Gastroesophageal sphincter (tissue), 4 donors: ENCODE results near the gene STK25. TPM values are rescaled to one million over a fixed set of nuclear protein-coding genes. Genes with fewer than 3 reads are reported as not detected.

Source experiments
- ATAC-seq: fragments of 150-250 bp; one replicate; pipeline ENCODE4 v1.9.1; 2016; ENCODE audit warnings: mild to moderate bottlenecking, moderate library complexity
- H3K27ac ChIP-seq, 4 donors: fragments of 200-600 bp; sonication (generic) in 3 of 4; 1 replicate in 3 of 4; 2 replicates in 1 of 4; pipeline ENCODE4 v1.5.1; 2016 to 2019
- H3K27me3 ChIP-seq: fragments of 200-600 bp; sonication (generic); one replicate; pipeline ENCODE4 v1.5.1; 2019
- H3K36me3 ChIP-seq, 2 donors: fragments of 200-600 bp; sonication (generic); one replicate each; pipeline ENCODE4 v1.5.1; 2019; ENCODE audit warnings: control low read depth in 1 of 2
- H3K4me1 ChIP-seq, 3 donors: fragments of 200-600 bp; sonication (generic); 1 replicate in 2 of 3; 2 replicates in 1 of 3; pipeline ENCODE4 v1.5.1; 2016 to 2019; ENCODE audit warnings: control low read depth in 2 of 3
- H3K4me3 ChIP-seq, 2 donors: fragments of 200-600 bp; sonication (generic); one replicate each; pipeline ENCODE4 v1.5.1; 2019; ENCODE audit warnings: mild to moderate bottlenecking in 1 of 2, moderate library complexity in 1 of 2
- H3K9me3 ChIP-seq, 3 donors: fragments of 200-600 bp; sonication (generic); one replicate each; pipeline ENCODE4 v1.5.1; 2017 to 2019; ENCODE audit warnings: control low read depth in 2 of 3
- CTCF ChIP-seq, 4 experiments: fragments of 200-600 bp in 2 of 4; fragments of 450-650 bp in 2 of 4; sonication (generic) in 1 of 4; IDR thresholded peaks; one replicate each; pipeline ENCODE4 v1.5.1; 2017 to 2019; ENCODE audit warnings: antibody characterized with exemption in 4 of 4, mild to moderate bottlenecking in 2 of 4, moderate library complexity in 2 of 4
- EP300 ChIP-seq: sonication (generic); formaldehyde crosslinking; IDR thresholded peaks from one replicate; pipeline ENCODE4 v1.6.1; 2017; ENCODE audit warnings: antibody characterized with exemption, mild to moderate bottlenecking
- POLR2A ChIP-seq, 2 donors: fragments of 450-650 bp; IDR thresholded peaks; one replicate each; pipeline ENCODE4 v1.6.1; 2017; ENCODE audit warnings: antibody characterized with exemption in 2 of 2, mild to moderate bottlenecking in 2 of 2, moderate library complexity in 1 of 2
- POLR2AphosphoS5 ChIP-seq: sonication (generic); formaldehyde crosslinking; IDR thresholded peaks from one replicate; pipeline ENCODE4 v1.6.1; 2017; ENCODE audit warnings: antibody characterized with exemption
- WGBS, 2 donors: methylation state at CpG; one replicate each; pipeline ENCODE4 v1.1.5; 2018; ENCODE audit warnings: low coverage in 1 of 2; 5-methylcytosine and 5-hydroxymethylcytosine counted together
- total RNA-seq, 4 donors: library from RNA; depleted of rRNA; stranded (reverse); fragments of >200 nt; gene quantifications; one replicate each; pipeline ENCODE4 v1.1.0, GENCODE V29; 2016

STK25 gene
- total RNA-seq, 4 donors from 2014 or later: 125 to 234 (median 174) TPM

- no peak overlapping the region for H3K4me3 ChIP-seq
- 92 to 100% methylated on average over 3 to 4 of the region's 12 CpGs for WGBS, 2 donors
- TF ChIP-seq CTCF (IDR thresholded peaks at IDR 0.05) (no peak), POLR2A (IDR thresholded peaks at IDR 0.05) (no peak), POLR2AphosphoS5 (no peak), EP300 (no peak)
- no peak for ATAC-seq
- peaks cover 0 to 46% of the 10 kb centered on the region in 2 donors for H3K36me3 ChIP-seq
- peaks cover 0 to 33% (median 26%) of the 10 kb centered on the region in 3 donors for H3K4me1 ChIP-seq
- H3K9me3 ChIP-seq: no peaks in the 10 kb centered on the region
- no peaks in the 10 kb centered on the region for H3K27me3 ChIP-seq
- H3K27ac ChIP-seq: no peak overlapping the region
Measured at GRCh38 chr2:241503776-241504392, 4.5 kb downstream of the STK25 start.

- Histone ChIP-seq H3K27ac (no peak overlapping the region), H3K9me3 (no peaks in the 10 kb centered on the region), H3K4me3 (no peak overlapping the region), H3K4me1 (peaks cover 0 to 26% (median 22%) of the 10 kb centered on the region in 3 donors), H3K36me3 (peaks cover 0 to 62% of the 10 kb centered on the region in 2 donors), H3K27me3 (no peaks in the 10 kb centered on the region)
- TF ChIP-seq POLR2A (IDR thresholded peaks at IDR 0.05): no peak
- no peak for TF ChIP-seq CTCF (IDR thresholded peaks at IDR 0.05)
- TF ChIP-seq EP300: no peak
- no peak for TF ChIP-seq POLR2AphosphoS5
- WGBS, 2 donors: 73 to 84% methylated on average over 3 to 6 of the region's 11 CpGs
- no peak for ATAC-seq
Measured at GRCh38 chr2:241502281-241502680, 6.1 kb downstream of the STK25 start.

GRCh38 chr2:241501551-241501950 lies 6.8 kb downstream of the STK25 start:
- 100% methylated on average over 2 of the region's 17 CpGs; no CpG with 5 or more reads in 1 of the 2 donors for WGBS, 2 donors
- no peaks in the 10 kb centered on the region for H3K27me3 ChIP-seq
- TF ChIP-seq CTCF (IDR thresholded peaks at IDR 0.05): no peak
- TF ChIP-seq POLR2AphosphoS5: no peak
- no peak for TF ChIP-seq EP300
- no peak for TF ChIP-seq POLR2A (IDR thresholded peaks at IDR 0.05)
- H3K27ac ChIP-seq: no peak overlapping the region
- H3K4me1 ChIP-seq: peaks cover 0 to 18% (median 15%) of the 10 kb centered on the region in 3 donors
- H3K36me3 ChIP-seq: peaks cover 0 to 70% of the 10 kb centered on the region in 2 donors
- no peak for ATAC-seq
- H3K4me3 ChIP-seq: no peak overlapping the region
- no peaks in the 10 kb centered on the region for H3K9me3 ChIP-seq

- Histone ChIP-seq H3K36me3 (peaks cover 0 to 74% of the 10 kb centered on the region in 2 donors), H3K9me3 (no peaks in the 10 kb centered on the region), H3K27me3 (no peaks in the 10 kb centered on the region), H3K27ac (no peak overlapping the region), H3K4me1 (peaks cover 0 to 14% (median 10%) of the 10 kb centered on the region in 3 donors), H3K4me3 (no peak overlapping the region)
- TF ChIP-seq POLR2A (IDR thresholded peaks at IDR 0.05): no peak
- TF ChIP-seq EP300: no peak
- TF ChIP-seq CTCF (IDR thresholded peaks at IDR 0.05): no peak
- TF ChIP-seq POLR2AphosphoS5: no peak
- 80% methylated on average over 1 of the region's 12 CpGs; no CpG with 5 or more reads in 1 of the 2 donors for WGBS, 2 donors
- no peak for ATAC-seq
Measured at GRCh38 chr2:241501099-241501541, 7.3 kb downstream of the STK25 start.

- ATAC-seq: no peak
- Histone ChIP-seq H3K4me1 (peaks cover 0 to 8% (median 4%) of the 10 kb centered on the region in 3 donors), H3K36me3 (peaks cover 0 to 80% of the 10 kb centered on the region in 2 donors), H3K4me3 (no peak overlapping the region), H3K27me3 (no peaks in the 10 kb centered on the region), H3K27ac (no peak overlapping the region), H3K9me3 (no peaks in the 10 kb centered on the region)
- TF ChIP-seq POLR2A (IDR thresholded peaks at IDR 0.05) (no peak), POLR2AphosphoS5 (no peak), CTCF (IDR thresholded peaks at IDR 0.05) (no peak), EP300 (no peak)
- WGBS, 2 donors: no CpG with 5 or more reads among the region's 12 CpGs
Measured at GRCh38 chr2:241500431-241500975, 7.9 kb downstream of the STK25 start.
